HG03280 (cell line): ENCODE data around the gene NPR2.
A peak's percentile ranks its signal among the peaks of the same experiment; 100 is the strongest.

ENCODE experiments used
- ATAC-seq: cut with Tn5 transposase; IDR thresholded peaks from one replicate; pipeline ENCODE4 v1.9.1; 2021; ENCODE audit warnings: mild to moderate bottlenecking, moderate library complexity; ENCODE audit not compliant: unreplicated experiment

The NPR2 gene

GRCh38 chr9:35829084-35829763 lies 37.8 kb downstream of the NPR2 start, which contains the start of gene TMEM8B:
TMEM8B (plus strand) TSS chr9:35829228; CDS start chr9:35829448, 220 bp downstream.
- ATAC-seq: peak; percentile 80

GRCh38 chr9:35829764-35830096 lies 38.3 kb downstream of the NPR2 start:
- no peak for ATAC-seq

- ATAC-seq: no peak
Observed at GRCh38 chr9:35831040-35831439, 39.6 kb downstream of the NPR2 start.

GRCh38 chr9:35832814-35833213 lies 41.4 kb downstream of the NPR2 start:
- ATAC-seq: no peak

- no peak for ATAC-seq
Observed at GRCh38 chr9:35834260-35835215, 43.1 kb downstream of the NPR2 start.

- ATAC-seq: no peak
Observed at GRCh38 chr9:35835216-35835632, 43.8 kb downstream of the NPR2 start.

GRCh38 chr9:35835766-35836165 lies 44.4 kb downstream of the NPR2 start:
- no peak for ATAC-seq

- no peak for ATAC-seq
Observed at GRCh38 chr9:35836595-35836994, 45.2 kb downstream of the NPR2 start.

GRCh38 chr9:35839926-35840325 lies 48.5 kb downstream of the NPR2 start:
- ATAC-seq: no peak

- no peak for ATAC-seq
Observed at GRCh38 chr9:35840881-35841644, 49.7 kb downstream of the NPR2 start.

GRCh38 chr9:35841645-35841900 lies 50.2 kb downstream of the NPR2 start:
- ATAC-seq: no peak

- ATAC-seq: no peak
Observed at GRCh38 chr9:35842020-35842745, 50.8 kb downstream of the NPR2 start.

GRCh38 chr9:35842795-35843194 lies 51.4 kb downstream of the NPR2 start:
- ATAC-seq: peak; percentile 69

GRCh38 chr9:35844628-35845270 lies 53.4 kb downstream of the NPR2 start:
- ATAC-seq: no peak

GRCh38 chr9:35845824-35846771 lies 54.7 kb downstream of the NPR2 start:
- no peak for ATAC-seq

- ATAC-seq: peak; percentile 87
Observed at GRCh38 chr9:35847792-35848572, 56.6 kb downstream of the NPR2 start.

- no peak for ATAC-seq
Observed at GRCh38 chr9:35852267-35852815, 61.0 kb downstream of the NPR2 start.
